Panc1 (cell line): ENCODE results near the gene PIP5K1C.

Source experiments
- CTCF ChIP-seq: fragments of 450-650 bp; IDR thresholded peaks from 2 replicates; pipeline ENCODE4 v1.5.1; 2017; ENCODE audit warnings: mild to moderate bottlenecking
- POLR2AphosphoS5 ChIP-seq: IDR thresholded peaks from 2 replicates; pipeline ENCODE4 v1.6.1; 2012; ENCODE audit warnings: mild to moderate bottlenecking, low read depth, low read length, moderate library complexity
- REST ChIP-seq, 2 experiments: IDR thresholded peaks; 2 replicates each; pipeline ENCODE4 v1.6.1; 2011 to 2012; ENCODE audit warnings: low read depth in 2 of 2, control low read depth in 1 of 2, low read length in 1 of 2, mild to moderate bottlenecking in 1 of 2, moderate library complexity in 1 of 2; ENCODE audit not compliant: insufficient read depth in 1 of 2
- TCF7L2 ChIP-seq: IDR thresholded peaks from 2 replicates; pipeline ENCODE4 v1.6.1; 2011; ENCODE audit warnings: mild to moderate bottlenecking, low read depth, low read length, inconsistent platforms

- TF ChIP-seq CTCF (no peak), REST (IDR thresholded peaks at IDR 0.05; ENCODE audit: insufficient read depth in 1 of 2, low read depth in 2 of 2, low read length in 1 of 2) (no peak), TCF7L2 (no peak), POLR2AphosphoS5 (no peak)
These were observed 67.3 kb downstream of the PIP5K1C start for GRCh38 chr19:3632739-3633558.
